Mesenchymal stem cell (in vitro differentiated cells and primary cell): ENCODE measurements around the gene DLST.

Experiments used
- DNase-seq: peaks from one replicate; pipeline ENCODE4 v3.0.0-alpha.2; 2013
- H2AFZ ChIP-seq: one replicate; pipeline ENCODE4 v1.6.1; 2013; ENCODE audit warnings: low read depth, mild to moderate bottlenecking, control low read depth, inconsistent platforms, low read length, moderate library complexity
- H2AK5ac ChIP-seq: 2 replicates; pipeline ENCODE4 v1.6.1; 2013; ENCODE audit warnings: low read length, moderate library complexity, mild to moderate bottlenecking, inconsistent platforms; ENCODE audit not compliant: severe bottlenecking
- H2BK120ac ChIP-seq: one replicate; pipeline ENCODE4 v1.6.1; 2013; ENCODE audit warnings: low read depth, mild to moderate bottlenecking, inconsistent platforms, low read length, moderate library complexity
- H2BK12ac ChIP-seq, 2 experiments: one replicate each; pipeline ENCODE4 v1.6.1; 2013; ENCODE audit warnings: inconsistent platforms in 2 of 2, low read length in 2 of 2, mild to moderate bottlenecking in 2 of 2, moderate library complexity in 2 of 2, control low read depth in 1 of 2
- H2BK15ac ChIP-seq: one replicate; pipeline ENCODE4 v1.6.1; 2013; ENCODE audit warnings: mild to moderate bottlenecking, low read depth, inconsistent platforms; ENCODE audit not compliant: poor library complexity, severe bottlenecking
- H2BK5ac ChIP-seq: 2 replicates; pipeline ENCODE4 v1.6.1; 2013; ENCODE audit warnings: low read depth, mild to moderate bottlenecking, low read length, control low read depth, inconsistent platforms; ENCODE audit not compliant: poor library complexity, severe bottlenecking
- H3K14ac ChIP-seq, 2 experiments: one replicate each; pipeline ENCODE4 v1.6.1; 2013; ENCODE audit warnings: inconsistent platforms in 2 of 2, low read length in 2 of 2, control low read depth in 1 of 2, mild to moderate bottlenecking in 1 of 2, moderate library complexity in 1 of 2
- H3K18ac ChIP-seq, 2 experiments: one replicate each; pipeline ENCODE4 v1.6.1; 2013; ENCODE audit warnings: inconsistent platforms in 2 of 2, low read length in 2 of 2, control low read depth in 1 of 2, low read depth in 1 of 2, mild to moderate bottlenecking in 1 of 2
- H3K23ac ChIP-seq, 2 experiments: one replicate each; pipeline ENCODE4 v1.6.1; 2013; ENCODE audit warnings: inconsistent platforms in 2 of 2, low read length in 2 of 2, mild to moderate bottlenecking in 2 of 2, moderate library complexity in 2 of 2, control low read depth in 1 of 2
- H3K27ac ChIP-seq: 2 replicates; pipeline ENCODE4 v1.5.1; 2013; ENCODE audit warnings: mild to moderate bottlenecking, moderate library complexity, low read length, control low read depth, inconsistent platforms; ENCODE audit not compliant: poor library complexity, severe bottlenecking
- H3K27me3 ChIP-seq, 2 experiments: 2 replicates each; pipeline versions ENCODE4 v1.6.1 to v1.7.0; 2013; ENCODE audit warnings: low read length in 2 of 2, mild to moderate bottlenecking in 2 of 2, moderate library complexity in 2 of 2, control low read depth in 1 of 2, inconsistent platforms in 1 of 2; ENCODE audit not compliant: control insufficient read depth in 1 of 2, insufficient read depth in 1 of 2
- H3K36me3 ChIP-seq, 2 experiments: 2 replicates each; pipeline versions ENCODE4 v1.6.1 to v1.7.0; 2013; ENCODE audit warnings: low read length in 2 of 2, control low read depth in 1 of 2, inconsistent platforms in 1 of 2, low read depth in 1 of 2, mild to moderate bottlenecking in 1 of 2; ENCODE audit not compliant: insufficient read depth in 2 of 2, control insufficient read depth in 1 of 2
- H3K4ac ChIP-seq, 2 experiments: one replicate each; pipeline ENCODE4 v1.6.1; 2013; ENCODE audit warnings: inconsistent platforms in 2 of 2, low read length in 2 of 2, mild to moderate bottlenecking in 2 of 2, moderate library complexity in 2 of 2, control low read depth in 1 of 2, low read depth in 1 of 2
- H3K4me1 ChIP-seq: 2 replicates; pipeline ENCODE4 v1.6.1; 2013; ENCODE audit warnings: low read depth, low read length, control low read depth; ENCODE audit not compliant: control insufficient read depth, insufficient read depth
- H3K4me2 ChIP-seq: 2 replicates; pipeline ENCODE4 v1.6.1; 2013; ENCODE audit warnings: low read length, mild to moderate bottlenecking, inconsistent platforms; ENCODE audit not compliant: poor library complexity, severe bottlenecking
- H3K4me3 ChIP-seq, 2 experiments: 2 replicates each; pipeline versions ENCODE4 v1.5.1 to v1.7.0; 2013; ENCODE audit warnings: low read length in 2 of 2, mild to moderate bottlenecking in 2 of 2, control low read depth in 1 of 2, low read depth in 1 of 2; ENCODE audit not compliant: insufficient read depth in 1 of 2
- H3K79me1 ChIP-seq: replicated peaks from 2 replicates; pipeline ENCODE4 v1.6.1; 2013; ENCODE audit warnings: mild to moderate bottlenecking, control low read depth, low read length, inconsistent platforms; ENCODE audit not compliant: poor library complexity, severe bottlenecking
- H3K9ac ChIP-seq: 2 replicates; pipeline ENCODE4 v1.7.0; 2013; ENCODE audit warnings: mild to moderate bottlenecking, low read length, moderate library complexity
- H3K9me3 ChIP-seq: 2 replicates; pipeline ENCODE4 v1.7.0; 2013; ENCODE audit warnings: mild to moderate bottlenecking, low read length; ENCODE audit not compliant: control insufficient read depth
- H4K8ac ChIP-seq: one replicate; pipeline ENCODE4 v1.6.1; 2013; ENCODE audit warnings: inconsistent platforms, mild to moderate bottlenecking, low read length, moderate library complexity
- H4K91ac ChIP-seq: one replicate; pipeline ENCODE4 v1.6.1; 2013; ENCODE audit warnings: mild to moderate bottlenecking, low read length, inconsistent platforms
- WGBS: methylation state at CpG from one replicate; pipeline ENCODE4 v1.1.7; 2013; ENCODE audit warnings: mixed read lengths; 5-methylcytosine and 5-hydroxymethylcytosine counted together

DLST gene

GRCh38 chr14:74891870-74892269, 10.2 kb downstream of the DLST start:
- H2AFZ ChIP-seq, result no peak overlapping the region
- no peak overlapping the region for H3K14ac ChIP-seq
- no peak overlapping the region for H4K91ac ChIP-seq
- no peaks in the 10 kb centered on the region for H3K9me3 ChIP-seq
- peaks cover 34% of the 10 kb centered on the region for H3K79me1 ChIP-seq
- peaks cover 42 to 88% of the 10 kb centered on the region in 2 experiments for H3K36me3 ChIP-seq
- H3K27ac ChIP-seq, result no peak overlapping the region
- H3K4me1 ChIP-seq, result peaks cover 4% of the 10 kb centered on the region
- no peak overlapping the region for H2BK5ac ChIP-seq
- no peak overlapping the region for H3K18ac ChIP-seq
- H2AK5ac ChIP-seq, result no peak overlapping the region
- no peak overlapping the region for H3K4me3 ChIP-seq
- no peak overlapping the region for H3K23ac ChIP-seq
- H3K27me3 ChIP-seq, result no peaks in the 10 kb centered on the region
- H3K9ac ChIP-seq, result peak overlapping the region; percentile 26
- no peak overlapping the region for H2BK15ac ChIP-seq
- no peak overlapping the region for H3K4ac ChIP-seq
- WGBS, result 78% methylated on average over 6 of the region's 6 CpGs
- H3K4me2 ChIP-seq, result no peak overlapping the region
- no peak overlapping the region for H2BK12ac ChIP-seq
- no peak for DNase-seq
- H4K8ac ChIP-seq, result no peak overlapping the region
- no peak overlapping the region for H2BK120ac ChIP-seq

GRCh38 chr14:74892745-74893144, 11.0 kb downstream of the DLST start:
- Histone ChIP-seq H3K14ac (no peak overlapping the region), H3K4me2 (no peak overlapping the region), H3K4ac (no peak overlapping the region), H3K4me1 (peaks cover 4% of the 10 kb centered on the region), H3K27me3 (no peaks in the 10 kb centered on the region), H2BK12ac (no peak overlapping the region), H3K18ac (no peak overlapping the region), H3K27ac (no peak overlapping the region), H2BK120ac (no peak overlapping the region), H3K79me1 (peaks cover 36% of the 10 kb centered on the region), H3K36me3 (peaks cover 44 to 89% of the 10 kb centered on the region in 2 experiments), H2BK5ac (no peak overlapping the region), H3K4me3 (no peak overlapping the region), H3K9ac (peak overlapping the region; percentile 26), H2BK15ac (no peak overlapping the region), H2AFZ (no peak overlapping the region), H4K91ac (no peak overlapping the region), H3K23ac (no peak overlapping the region), H4K8ac (no peak overlapping the region), H2AK5ac (no peak overlapping the region), H3K9me3 (no peaks in the 10 kb centered on the region)
- no peak for DNase-seq
- 91% methylated on average over 5 of the region's 5 CpGs for WGBS

- Histone ChIP-seq H3K14ac (no peak overlapping the region), H2BK12ac (no peak overlapping the region)
Measured at GRCh38 chr14:74893614-74894091, 11.9 kb downstream of the DLST start.

GRCh38 chr14:74896400-74896799, 14.7 kb downstream of the DLST start:
- Histone ChIP-seq H3K9ac (no peak overlapping the region), H3K4me1 (peaks cover 2% of the 10 kb centered on the region), H3K18ac (no peak overlapping the region), H3K4me2 (no peak overlapping the region), H3K36me3 (peaks cover 66 to 95% of the 10 kb centered on the region in 2 experiments), H3K9me3 (no peaks in the 10 kb centered on the region), H2BK12ac (no peak overlapping the region), H3K23ac (no peak overlapping the region), H2BK15ac (no peak overlapping the region), H3K14ac (no peak overlapping the region), H2AFZ (no peak overlapping the region), H2AK5ac (no peak overlapping the region), H3K4ac (no peak overlapping the region), H2BK120ac (no peak overlapping the region), H3K27ac (no peak overlapping the region), H2BK5ac (no peak overlapping the region), H4K91ac (no peak overlapping the region), H3K27me3 (no peaks in the 10 kb centered on the region), H3K4me3 (no peak overlapping the region), H3K79me1 (peaks cover 34% of the 10 kb centered on the region), H4K8ac (no peak overlapping the region)
- DNase-seq, result no peak
- 97% methylated on average over 3 of the region's 3 CpGs for WGBS

More at GRCh38 chr14:74893614-74894091, 11.9 kb downstream of the DLST start:
- WGBS, result 97% methylated on average over 3 of the region's 4 CpGs
- Histone ChIP-seq H4K91ac (no peak overlapping the region), H3K4me2 (no peak overlapping the region), H3K79me1 (peaks cover 39% of the 10 kb centered on the region), H3K18ac (no peak overlapping the region), H3K9me3 (no peaks in the 10 kb centered on the region), H3K4me1 (peaks cover 3% of the 10 kb centered on the region), H3K27ac (no peak overlapping the region), H3K36me3 (peaks cover 49 to 93% of the 10 kb centered on the region in 2 experiments), H3K27me3 (no peaks in the 10 kb centered on the region), H3K4me3 (no peak overlapping the region), H2BK5ac (no peak overlapping the region), H4K8ac (no peak overlapping the region), H3K4ac (no peak overlapping the region), H2BK15ac (no peak overlapping the region), H2BK120ac (no peak overlapping the region), H3K9ac (no peak overlapping the region), H3K23ac (no peak overlapping the region), H2AK5ac (no peak overlapping the region), H2AFZ (no peak overlapping the region)
- no peak for DNase-seq
